Keratinocyte (primary cell): Measurements from ENCODE around the gene VRK2.

ENCODE experiments used
- EZH2 ChIP-seq: IDR thresholded peaks from one replicate; pipeline ENCODE4 v1.6.1; 2012; ENCODE audit warnings: inconsistent platforms, mild to moderate bottlenecking, low read length, moderate library complexity
- TF ChIP-seq, protein P1 (sequence below), 3 experiments: IDR thresholded peaks in 1 of 3; conservative IDR thresholded peaks in 1 of 3; optimal IDR thresholded peaks in 1 of 3; 2 replicates in 2 of 3; 3 replicates in 1 of 3; pipeline versions ENCODE3 to v1.5.1; 2011; ENCODE audit warnings: low read length in 3 of 3, mild to moderate bottlenecking in 3 of 3, moderate library complexity in 2 of 3, control low read depth in 1 of 3, inconsistent platforms in 1 of 3; ENCODE audit not compliant: insufficient read depth in 2 of 3; ENCODE audit errors: extremely low read depth in 1 of 3

- TF ChIP-seq, protein P1, sequence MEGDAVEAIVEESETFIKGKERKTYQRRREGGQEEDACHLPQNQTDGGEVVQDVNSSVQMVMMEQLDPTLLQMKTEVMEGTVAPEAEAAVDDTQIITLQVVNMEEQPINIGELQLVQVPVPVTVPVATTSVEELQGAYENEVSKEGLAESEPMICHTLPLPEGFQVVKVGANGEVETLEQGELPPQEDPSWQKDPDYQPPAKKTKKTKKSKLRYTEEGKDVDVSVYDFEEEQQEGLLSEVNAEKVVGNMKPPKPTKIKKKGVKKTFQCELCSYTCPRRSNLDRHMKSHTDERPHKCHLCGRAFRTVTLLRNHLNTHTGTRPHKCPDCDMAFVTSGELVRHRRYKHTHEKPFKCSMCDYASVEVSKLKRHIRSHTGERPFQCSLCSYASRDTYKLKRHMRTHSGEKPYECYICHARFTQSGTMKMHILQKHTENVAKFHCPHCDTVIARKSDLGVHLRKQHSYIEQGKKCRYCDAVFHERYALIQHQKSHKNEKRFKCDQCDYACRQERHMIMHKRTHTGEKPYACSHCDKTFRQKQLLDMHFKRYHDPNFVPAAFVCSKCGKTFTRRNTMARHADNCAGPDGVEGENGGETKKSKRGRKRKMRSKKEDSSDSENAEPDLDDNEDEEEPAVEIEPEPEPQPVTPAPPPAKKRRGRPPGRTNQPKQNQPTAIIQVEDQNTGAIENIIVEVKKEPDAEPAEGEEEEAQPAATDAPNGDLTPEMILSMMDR (optimal IDR thresholded peaks at IDR 0.05 in 1 of 3, IDR thresholded peaks at IDR 0.05 in 1 of 3, conservative IDR thresholded peaks at IDR 0.05 in 1 of 3; ENCODE audit: extremely low read depth in 1 of 3, insufficient read depth in 2 of 3, low read length in 3 of 3) = no peak
- TF ChIP-seq EZH2 = no peak
Observed at GRCh38 chr2:58158481-58158880, 111.9 kb downstream of the VRK2 start.
